Smooth muscle cell (in vitro differentiated cells): ENCODE data around the gene ARRDC4. TPM values are rescaled to one million over a fixed set of nuclear protein-coding genes. Genes with fewer than 3 reads are reported as not detected.

Experiments
- DNase-seq: peaks from one replicate; lab custom pipeline; 2025; ENCODE audit not compliant: unreplicated experiment; lab: John Stamatoyannopoulos, UW
- H2AFZ ChIP-seq: fragments of 200-600 bp; sonication (generic); 2 replicates; pipeline ENCODE4 v1.6.0; 2016; ENCODE audit warnings: antibody characterized with exemption, low read depth, mild to moderate bottlenecking
- H3F3A ChIP-seq: fragments of 200-600 bp; sonication (generic); 2 replicates; pipeline ENCODE4 v1.6.0; 2017; ENCODE audit warnings: antibody characterized with exemption, low read depth
- H3K27ac ChIP-seq: fragments of 200-600 bp; sonication (generic); 2 replicates; pipeline ENCODE4 v1.5.1; 2016; ENCODE audit warnings: low read depth, mild to moderate bottlenecking
- H3K27me3 ChIP-seq: fragments of 200-600 bp; sonication (generic); 2 replicates; pipeline ENCODE4 v1.6.1; 2016; ENCODE audit warnings: low read depth, mild to moderate bottlenecking
- H3K36me3 ChIP-seq: fragments of 200-600 bp; sonication (generic); 2 replicates; pipeline ENCODE4 v1.5.1; 2016; ENCODE audit warnings: low read depth
- H3K4me1 ChIP-seq: fragments of 200-600 bp; sonication (generic); 2 replicates; pipeline ENCODE4 v1.5.1; 2016; ENCODE audit warnings: low read depth
- H3K4me2 ChIP-seq: fragments of 200-600 bp; sonication (generic); 2 replicates; pipeline ENCODE4 v1.6.0; 2016; ENCODE audit warnings: mild to moderate bottlenecking
- H3K4me3 ChIP-seq: fragments of 200-600 bp; sonication (generic); 2 replicates; pipeline ENCODE4 v1.5.1; 2016; ENCODE audit warnings: mild to moderate bottlenecking
- H3K79me2 ChIP-seq: fragments of 200-600 bp; sonication (generic); 2 replicates; pipeline ENCODE4 v1.6.0; 2016; ENCODE audit warnings: low read depth, mild to moderate bottlenecking
- H3K9ac ChIP-seq: fragments of 200-600 bp; sonication (generic); 2 replicates; pipeline ENCODE4 v1.6.0; 2016; ENCODE audit warnings: low read depth
- H3K9me3 ChIP-seq: fragments of 200-600 bp; sonication (generic); replicated peaks from 2 replicates; pipeline ENCODE4 v1.5.1; 2016; ENCODE audit warnings: low read depth
- H4K20me1 ChIP-seq: fragments of 200-600 bp; sonication (generic); 2 replicates; pipeline ENCODE4 v1.6.0; 2016; ENCODE audit warnings: low read depth
- CTCF ChIP-seq: fragments of 200-600 bp; sonication (generic); IDR thresholded peaks from 2 replicates; pipeline ENCODE4 v1.5.1; 2017; ENCODE audit warnings: borderline replicate concordance, mild to moderate bottlenecking, antibody characterized with exemption; ENCODE audit not compliant: insufficient read depth, poor library complexity, severe bottlenecking
- WGBS: methylation state at CpG from one replicate; pipeline ENCODE4 v1.1.7; 2016; ENCODE audit warnings: low lambda C conversion rate; 5-methylcytosine and 5-hydroxymethylcytosine counted together
- polyA plus RNA-seq: library from polyadenylated mRNA; unstranded; fragments of >200 nt; fragmentation: Nextera tagmentation; extraction: Ambion mirVana; gene quantifications from 2 replicates; pipeline ENCODE4 v1.2.1, GENCODE V29; 2016
- total RNA-seq: library from RNA; depleted of rRNA; stranded (reverse); fragments of >200 nt; gene quantifications from 2 replicates; pipeline ENCODE4 v1.2.3, GENCODE V29; 2014

Gene ARRDC4
- total RNA-seq, result 98.1 and 114 TPM in 2 replicates
- polyA plus RNA-seq, result 26.9 and 46.9 TPM in 2 replicates

- Histone ChIP-seq H3K27ac (peak within 1 kb of the TSS; percentile 88), H3K9me3 (no peaks in the 10 kb centered on the region), H3K4me1 (peaks cover 16% of the 10 kb centered on the region), H3K36me3 (no peaks in the 10 kb centered on the region), H3K9ac (peak within 1 kb of the TSS; percentile 96), H4K20me1 (peaks cover 46% of the 10 kb centered on the region), H3K4me2 (peak within 1 kb of the TSS; percentile 96), H3K27me3 (no peaks in the 10 kb centered on the region), H2AFZ (peak within 1 kb of the TSS; percentile 91), H3K79me2 (peaks cover 44% of the 10 kb centered on the region), H3F3A (peaks cover 5% of the 10 kb centered on the region), H3K4me3 (peak within 1 kb of the TSS; percentile 87)
- peak; percentile 95 for DNase-seq
- WGBS, result under 1% methylated on average over 64 of the region's 69 CpGs
- TF ChIP-seq CTCF, result no peak
Measured at GRCh38 chr15:97960364-97961066, at the start of gene ARRDC4. TSS of gene ARRDC4 (plus strand) at chr15:97960703. CDS start at chr15:97960862, 159 bp downstream.

GRCh38 chr15:97914711-97915110, 45.8 kb upstream of the ARRDC4 start:
- no peak overlapping the region for H3K27ac ChIP-seq
- H4K20me1 ChIP-seq, result no peaks in the 10 kb centered on the region
- H3K4me1 ChIP-seq, result no peaks in the 10 kb centered on the region
- H3K9me3 ChIP-seq, result no peaks in the 10 kb centered on the region
- H3K9ac ChIP-seq, result no peak overlapping the region
- H3K36me3 ChIP-seq, result no peaks in the 10 kb centered on the region
- no peak overlapping the region for H3K4me2 ChIP-seq
- no peaks in the 10 kb centered on the region for H3F3A ChIP-seq
- H3K4me3 ChIP-seq, result no peak overlapping the region
- no peak for TF ChIP-seq CTCF
- H2AFZ ChIP-seq, result no peak overlapping the region
- no peaks in the 10 kb centered on the region for H3K79me2 ChIP-seq
- WGBS, result 72% methylated on average over 6 of the region's 6 CpGs
- H3K27me3 ChIP-seq, result peaks cover 47% of the 10 kb centered on the region
- DNase-seq, result no peak

- Histone ChIP-seq H3K27ac (no peak overlapping the region), H3K27me3 (peaks cover 47% of the 10 kb centered on the region)
- 63% methylated on average over 5 of the region's 5 CpGs for WGBS
Measured at GRCh38 chr15:97915261-97915660, 45.2 kb upstream of the ARRDC4 start.

More at GRCh38 chr15:97915261-97915660, 45.2 kb upstream of the ARRDC4 start:
- DNase-seq, result no peak
- H4K20me1 ChIP-seq, result no peaks in the 10 kb centered on the region
- TF ChIP-seq CTCF, result no peak
- H3K36me3 ChIP-seq, result no peaks in the 10 kb centered on the region
- H3K9me3 ChIP-seq, result no peaks in the 10 kb centered on the region
- no peak overlapping the region for H3K9ac ChIP-seq
- no peak overlapping the region for H3K4me3 ChIP-seq
- H2AFZ ChIP-seq, result no peak overlapping the region
- no peak overlapping the region for H3K4me2 ChIP-seq
- no peaks in the 10 kb centered on the region for H3K79me2 ChIP-seq
- no peaks in the 10 kb centered on the region for H3K4me1 ChIP-seq
- H3F3A ChIP-seq, result no peaks in the 10 kb centered on the region
